ENCODE measurements around the gene CEMIP.

CEMIP gene

DNA sequence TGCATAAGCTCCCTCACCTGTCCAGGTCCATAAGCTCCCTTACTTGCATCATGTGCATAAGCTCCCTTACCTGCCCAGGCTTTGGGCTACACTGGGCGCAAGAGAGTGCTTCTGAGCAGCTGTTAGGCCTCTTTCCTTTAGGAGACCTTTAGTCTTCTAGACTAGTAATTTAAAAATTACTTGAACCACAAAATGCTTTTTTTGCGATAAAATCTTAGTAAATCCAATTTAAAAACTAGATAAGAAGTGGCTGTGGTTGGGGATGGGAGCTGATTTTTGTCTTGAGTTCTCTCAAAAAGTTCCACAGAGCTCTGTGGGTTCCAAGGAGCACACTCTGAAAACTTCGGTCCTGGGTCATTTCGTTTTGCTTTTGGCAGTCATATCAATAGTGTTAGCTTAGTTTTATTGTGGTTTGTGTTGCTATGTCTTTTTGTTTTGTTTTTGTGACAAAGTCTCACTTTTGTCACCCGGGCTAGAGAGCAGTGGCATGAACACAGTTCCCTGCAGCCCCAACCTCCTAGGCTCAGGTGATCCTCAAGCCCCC is 6.7 kb downstream of the CEMIP start:
- no peak for DNase-seq

DNA sequence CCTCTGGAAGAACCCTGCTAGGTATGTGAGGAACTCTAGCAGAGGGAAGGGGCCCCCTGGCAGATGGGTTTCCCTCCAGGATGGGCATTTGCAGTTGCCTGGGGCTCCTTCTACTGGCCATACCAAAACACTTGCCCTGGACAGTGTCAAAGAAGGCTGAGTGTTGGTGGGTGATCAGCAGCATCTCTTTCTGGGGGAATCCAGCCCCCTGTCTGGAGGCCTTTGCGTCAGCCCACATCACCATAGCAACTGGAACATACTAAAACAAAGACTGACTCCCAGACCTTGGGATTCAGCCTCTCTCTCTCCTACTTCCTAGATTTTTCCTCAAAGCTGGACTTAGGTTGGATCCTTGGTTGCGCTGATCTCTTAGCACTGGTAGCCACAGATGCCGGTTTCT is 8.1 kb downstream of the CEMIP start:
- DNase-seq = no peak

DNA sequence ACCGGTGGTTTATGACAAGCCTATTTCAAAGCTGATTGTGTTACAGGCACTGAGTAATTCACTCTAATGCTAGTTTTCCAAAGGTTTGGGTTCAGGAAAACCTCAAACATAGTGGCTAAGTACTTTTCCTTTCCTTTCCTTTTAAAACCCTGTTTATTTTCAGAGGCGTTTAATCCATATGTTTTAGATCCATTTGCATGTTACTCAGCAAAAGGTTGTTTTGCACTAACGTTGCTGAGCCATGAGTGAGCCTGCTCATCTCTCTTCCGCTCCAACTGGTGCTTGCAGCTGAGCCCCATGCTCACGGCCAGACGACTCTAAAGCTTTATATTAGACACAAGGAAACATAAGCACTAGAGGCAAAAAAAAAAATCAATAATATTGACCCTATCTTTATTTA is 9.4 kb downstream of the CEMIP start:
- no peak for DNase-seq

DNA sequence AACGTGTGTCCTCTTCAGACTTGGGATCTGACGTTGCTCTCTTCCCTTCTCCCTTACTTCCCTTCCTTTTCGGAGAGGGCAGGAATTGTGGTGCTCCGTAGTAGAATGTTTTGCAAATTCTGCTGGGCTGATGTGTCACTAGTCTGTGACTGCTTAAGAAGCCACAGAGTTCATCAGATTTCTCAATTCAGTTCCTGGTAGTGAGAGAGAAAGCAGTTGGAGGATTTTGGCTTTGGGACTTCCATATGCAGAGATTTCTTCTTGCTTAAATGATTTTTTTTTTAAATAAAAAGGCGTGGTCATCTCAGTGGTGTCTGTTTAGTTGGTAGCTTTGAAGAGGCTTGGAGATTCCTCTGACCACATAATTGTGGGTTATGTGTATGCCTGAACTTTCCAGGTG is 10.1 kb downstream of the CEMIP start:
- DNase-seq = no peak

DNA sequence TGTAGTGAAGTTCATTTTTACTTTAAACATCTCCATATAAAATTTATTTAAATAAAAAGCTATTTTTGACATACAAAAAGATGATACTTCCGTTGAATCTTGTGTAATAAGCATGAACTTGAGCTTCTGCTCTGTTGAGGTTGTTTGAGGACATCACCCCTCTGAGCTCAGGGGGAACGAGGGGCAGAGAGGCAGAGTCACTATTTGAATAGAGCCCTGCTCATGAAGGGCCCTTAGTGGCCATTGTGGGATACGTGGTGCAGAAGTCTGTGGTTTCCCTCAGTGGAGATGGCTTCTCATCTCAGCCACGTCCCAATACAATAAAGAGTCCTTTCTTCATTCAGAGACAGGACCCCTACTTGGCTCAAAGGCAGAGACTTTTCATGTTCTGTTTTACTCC is 10.6 kb downstream of the CEMIP start:
- DNase-seq = no peak

DNA sequence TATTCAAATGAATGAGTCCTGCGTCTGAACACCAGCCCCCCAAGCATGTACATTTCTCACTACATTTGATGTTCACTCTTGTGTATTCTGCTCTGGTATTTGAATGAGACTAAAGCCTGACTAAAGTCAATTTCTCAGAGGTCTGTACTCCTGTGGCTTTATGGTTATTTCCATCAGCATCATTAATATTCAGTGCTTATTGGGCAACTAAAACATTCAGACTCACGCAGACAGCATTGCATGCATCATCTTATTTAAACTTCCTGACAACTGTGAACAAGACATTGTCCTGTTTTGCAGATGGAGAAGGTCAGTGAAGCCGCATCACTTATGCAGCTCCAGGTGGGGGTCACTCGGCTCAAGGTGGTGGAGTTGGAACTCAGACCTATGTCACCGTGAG is 11.1 kb downstream of the CEMIP start:
- no peak for DNase-seq

DNA sequence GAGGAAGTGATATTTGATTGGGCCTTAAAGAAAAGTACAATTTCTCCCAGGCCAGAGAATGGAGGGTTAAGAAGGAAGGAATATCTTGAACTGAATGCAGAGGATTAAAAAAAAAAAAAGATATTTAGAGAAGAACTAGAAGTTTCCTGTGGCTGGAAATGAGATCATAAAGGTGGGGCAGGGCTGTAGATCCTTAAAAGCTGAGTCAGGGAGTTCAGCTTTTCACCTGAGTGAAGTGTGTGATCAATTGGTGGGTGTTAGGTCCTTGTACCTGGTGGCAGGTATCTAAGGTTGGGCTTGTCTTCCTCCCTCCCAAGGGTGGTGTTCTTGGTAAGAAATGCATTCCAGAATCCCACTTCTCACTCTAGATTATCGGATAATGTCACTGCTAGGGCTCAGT is 11.8 kb downstream of the CEMIP start:
- DNase-seq = no peak

DNA sequence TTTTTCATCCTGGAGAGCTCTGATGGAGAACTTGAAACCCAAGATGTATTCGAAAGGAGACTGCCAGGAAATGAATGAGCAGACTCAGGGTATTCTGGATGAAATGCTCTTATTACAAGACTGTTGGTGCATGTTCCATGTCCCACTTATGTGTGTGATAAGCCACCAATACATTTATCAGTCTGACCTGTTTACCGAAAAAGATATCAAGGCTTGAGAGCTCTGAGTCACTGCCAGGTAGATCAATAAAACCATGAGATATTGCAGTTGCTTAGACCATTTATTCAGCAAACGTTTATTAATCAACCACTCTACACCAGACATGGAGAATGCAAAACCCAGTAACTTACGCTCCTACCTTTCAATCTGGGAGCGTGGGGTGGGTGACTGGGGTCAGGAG is 17.2 kb downstream of the CEMIP start:
- no peak for DNase-seq

DNA sequence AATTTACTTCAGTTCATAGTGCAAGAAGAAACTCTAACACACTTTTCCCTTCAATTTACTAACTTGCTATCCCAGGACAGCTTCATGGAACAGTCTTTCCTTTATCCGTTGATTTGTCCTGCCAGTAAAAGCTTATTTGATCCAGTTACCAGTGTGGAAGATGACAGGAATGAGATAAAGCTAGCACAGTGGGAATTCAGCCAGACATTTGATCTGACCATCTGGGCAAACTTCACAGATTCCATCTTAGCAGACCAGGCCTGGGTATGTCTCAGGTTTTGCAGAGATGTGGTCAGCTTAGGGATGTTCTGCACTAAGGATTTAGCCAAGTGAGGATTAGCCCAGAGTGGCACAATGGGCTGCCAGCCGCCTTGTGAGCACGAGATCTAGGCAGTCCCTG is 19.7 kb downstream of the CEMIP start:
- no peak for DNase-seq

DNA sequence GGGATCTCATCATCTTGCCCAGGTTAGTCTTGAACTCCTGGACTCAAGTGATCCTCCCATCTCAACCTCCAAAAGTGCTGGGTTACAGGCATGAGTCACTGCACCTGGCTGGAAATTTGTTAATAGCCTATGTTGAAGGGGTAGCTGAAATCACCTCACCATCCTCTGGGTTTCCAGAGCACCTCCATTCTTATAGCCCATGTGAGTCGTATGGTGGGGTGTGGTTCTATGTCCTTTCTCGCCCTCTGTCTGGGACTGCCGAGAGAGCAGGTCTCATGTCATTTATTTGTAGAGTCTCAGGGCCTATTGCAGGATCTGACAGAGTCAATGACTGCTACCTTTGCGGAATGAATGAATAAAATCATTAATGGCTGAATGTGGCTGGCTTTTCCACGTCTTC is 20.9 kb downstream of the CEMIP start:
- DNase-seq = no peak

DNA sequence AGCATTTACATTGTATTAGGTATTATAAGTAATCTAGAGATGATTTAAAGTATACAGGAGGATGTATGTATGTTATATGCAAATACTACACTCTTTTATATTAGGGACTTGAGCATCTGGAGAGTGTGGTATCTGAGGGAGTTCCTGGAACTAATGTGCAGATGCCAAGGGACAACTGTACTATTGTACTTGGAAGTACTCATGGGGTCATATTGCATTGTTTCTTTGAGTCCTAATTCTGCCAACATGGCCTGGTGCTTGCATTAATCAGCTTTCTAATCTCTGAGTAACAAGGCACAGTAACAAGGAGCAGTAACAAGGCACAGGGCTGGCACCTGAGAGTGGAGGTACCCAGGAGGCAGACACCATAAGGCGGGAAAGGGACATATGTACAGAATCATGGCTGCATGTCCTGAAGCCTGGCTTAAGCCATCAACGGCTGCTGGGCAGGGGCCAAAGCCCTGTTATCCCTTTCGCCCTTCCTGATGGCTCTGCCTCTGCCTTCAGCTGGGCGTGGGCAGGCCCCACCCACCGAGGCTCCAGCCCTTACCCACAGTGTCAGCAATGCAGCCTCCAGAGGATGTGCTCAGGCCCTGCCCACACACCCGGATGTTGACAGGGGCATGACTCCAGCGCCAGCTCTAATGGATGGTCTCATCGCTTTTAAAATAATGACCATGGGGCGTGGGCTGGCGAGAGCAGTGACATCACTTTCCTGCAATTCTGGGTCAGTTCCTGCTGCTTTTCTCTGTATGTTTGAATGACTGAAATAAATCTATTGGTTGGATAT is 22.9 kb downstream of the CEMIP start:
- DNase-seq = no peak

DNA sequence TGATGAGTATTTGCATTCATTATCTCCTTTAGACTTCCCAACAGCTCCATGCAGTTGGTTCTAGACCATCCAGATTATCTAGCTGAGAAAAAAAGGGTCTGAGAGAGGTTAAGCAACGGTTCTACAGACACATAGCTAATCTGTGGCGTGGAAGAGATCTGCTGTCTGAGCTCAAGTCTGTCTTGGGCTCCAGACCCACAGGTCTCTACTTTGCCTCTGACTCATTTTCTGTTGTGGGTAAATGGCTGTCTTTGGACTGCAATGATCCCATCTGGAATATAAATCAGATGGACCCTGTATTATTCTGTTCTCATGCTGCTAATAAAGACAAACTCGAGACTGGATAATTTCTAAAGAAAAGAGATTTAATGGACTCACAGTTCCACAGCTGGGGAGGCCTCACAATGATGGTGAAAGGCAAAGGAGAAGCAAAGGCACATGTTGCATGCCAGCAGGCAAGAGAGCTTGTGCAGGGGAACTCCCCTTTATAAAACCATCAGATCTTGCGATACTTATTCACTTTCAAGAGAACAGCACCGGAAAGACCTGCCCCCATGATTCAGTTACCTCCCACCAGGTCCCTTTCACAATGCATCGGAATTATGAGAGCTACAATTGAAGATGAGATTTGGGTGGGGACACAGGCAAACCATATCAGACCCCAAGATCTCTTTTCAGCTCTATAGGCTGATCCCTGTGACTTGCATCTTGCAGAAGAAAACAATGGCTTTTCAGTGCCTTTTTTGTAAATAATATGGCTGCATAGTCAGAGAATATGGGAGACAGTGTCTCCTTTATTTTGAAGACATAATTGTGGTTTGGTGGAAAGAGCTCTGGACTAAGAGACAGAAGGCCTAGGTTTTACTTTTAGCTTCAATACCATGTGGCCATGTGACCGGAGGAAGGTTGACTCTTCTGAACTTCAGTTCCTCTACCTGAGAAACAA is 24.7 kb downstream of the CEMIP start:
- DNase-seq = no peak

DNA sequence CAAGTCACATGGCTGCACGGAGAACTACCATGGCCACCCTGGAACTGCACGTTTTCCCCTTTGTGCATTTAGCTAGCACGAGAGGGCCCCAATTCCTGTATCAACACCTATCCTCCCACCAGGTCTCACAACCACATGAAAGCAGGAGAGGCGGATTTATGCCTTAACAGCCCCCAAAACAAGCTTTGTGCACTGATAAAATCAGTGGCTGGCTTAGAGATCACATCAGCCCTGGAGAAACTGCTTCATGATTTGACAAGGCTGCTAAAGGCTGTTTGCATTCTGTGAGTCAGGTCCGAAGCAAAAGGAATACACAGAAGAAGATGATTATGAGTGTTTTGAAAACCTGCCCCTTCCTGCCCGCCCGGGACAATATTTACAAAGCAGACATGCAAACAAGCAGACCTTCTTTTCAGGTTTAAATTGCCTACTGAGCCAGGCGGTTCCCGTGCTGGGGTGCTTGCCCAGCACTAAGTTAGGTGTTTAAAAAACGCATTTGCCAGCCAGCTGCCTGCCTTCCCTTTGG is 25.9 kb downstream of the CEMIP start:
- no peak for DNase-seq

DNA sequence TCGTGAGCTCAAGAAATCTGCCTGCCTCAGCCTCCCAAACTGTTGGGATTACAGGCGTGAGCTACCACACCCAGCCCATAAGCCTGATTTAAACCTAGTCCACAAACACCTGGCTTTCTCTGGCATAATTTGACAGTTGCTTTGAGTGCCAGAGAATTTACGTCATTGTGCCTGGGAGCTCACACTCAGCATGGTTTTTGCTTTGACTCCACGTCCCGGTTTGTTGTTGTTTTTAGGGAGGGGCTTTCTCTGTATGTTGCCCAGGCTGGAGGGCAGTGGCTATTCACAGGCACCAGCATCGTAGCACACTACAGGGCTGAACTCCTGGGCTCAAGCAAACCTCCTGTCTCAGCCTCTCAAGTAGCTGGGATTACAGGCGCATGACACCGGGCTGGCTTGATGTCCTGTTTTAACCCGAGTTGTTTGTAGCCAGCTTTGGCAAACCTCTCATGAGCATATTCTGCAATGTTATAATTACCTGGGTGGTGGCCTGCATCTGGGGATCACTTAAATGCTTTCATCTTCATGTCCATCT is 32.7 kb downstream of the CEMIP start:
- no peak for DNase-seq

DNA sequence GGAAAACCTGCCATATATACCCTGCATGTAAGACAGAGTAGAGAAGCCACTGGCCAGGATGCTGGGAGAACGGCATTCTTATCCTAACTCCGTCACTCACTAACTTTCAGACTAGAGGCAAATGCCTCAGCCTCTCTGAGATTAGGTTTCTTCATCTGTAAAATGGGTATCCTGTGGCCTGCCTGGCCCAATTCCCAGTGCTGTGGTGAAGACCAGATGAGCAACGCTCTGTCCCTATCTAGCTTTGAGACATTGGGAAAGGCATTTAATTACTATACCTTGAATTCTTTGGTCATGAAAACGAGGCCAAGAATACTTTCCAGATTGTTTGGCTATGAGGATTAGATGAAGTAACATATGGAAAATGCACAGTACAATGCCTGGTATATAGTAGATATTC is 35.9 kb downstream of the CEMIP start:
- no peak for DNase-seq

DNA sequence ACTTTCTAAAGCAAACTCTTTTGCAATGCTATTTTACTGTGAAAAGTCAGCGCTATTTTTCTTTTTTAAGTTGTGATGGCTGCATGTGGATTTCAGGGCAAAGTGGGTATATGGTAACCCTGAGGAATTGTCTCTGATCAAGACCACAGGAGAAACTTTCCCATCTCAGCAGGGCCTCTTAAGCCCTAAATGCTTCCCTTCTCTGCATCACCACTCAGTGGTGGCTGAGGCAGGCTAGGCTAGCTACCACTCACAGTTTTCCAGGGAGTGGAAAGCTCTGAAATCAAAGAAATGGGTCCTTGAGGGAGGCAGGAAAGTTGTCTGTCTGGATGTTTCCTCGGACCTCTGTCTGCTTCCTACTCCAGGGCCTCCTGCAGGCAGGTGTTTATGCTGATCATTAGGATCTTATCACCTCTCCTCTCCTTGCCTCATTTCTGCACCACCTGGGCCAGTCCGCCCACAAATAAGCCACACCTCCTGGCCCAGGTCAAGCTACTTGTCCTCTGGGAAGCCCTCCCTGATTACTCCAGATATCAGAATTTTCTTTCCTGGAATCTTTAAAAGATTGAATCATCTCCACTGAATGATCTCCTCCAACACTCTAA is 37.0 kb downstream of the CEMIP start:
- DNase-seq = no peak

DNA sequence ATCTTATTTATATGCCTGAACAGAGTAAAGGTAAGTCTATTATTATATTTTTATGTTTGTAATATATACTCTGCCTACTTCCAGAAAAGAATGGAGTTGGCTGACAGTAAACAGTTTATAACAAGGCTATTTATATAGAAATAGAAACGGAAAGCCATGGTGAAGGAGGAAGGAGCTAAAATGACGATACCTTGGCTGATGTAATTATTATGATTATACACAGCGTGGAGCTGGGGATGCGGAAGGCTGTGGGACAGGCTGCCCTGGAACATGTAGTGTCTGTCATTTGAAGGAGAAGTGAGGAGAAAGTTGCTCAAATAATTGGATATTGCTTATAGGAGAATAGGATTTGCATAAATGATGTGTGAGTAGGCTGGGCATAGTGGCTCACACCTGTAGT is 37.8 kb downstream of the CEMIP start:
- no peak for DNase-seq

DNA sequence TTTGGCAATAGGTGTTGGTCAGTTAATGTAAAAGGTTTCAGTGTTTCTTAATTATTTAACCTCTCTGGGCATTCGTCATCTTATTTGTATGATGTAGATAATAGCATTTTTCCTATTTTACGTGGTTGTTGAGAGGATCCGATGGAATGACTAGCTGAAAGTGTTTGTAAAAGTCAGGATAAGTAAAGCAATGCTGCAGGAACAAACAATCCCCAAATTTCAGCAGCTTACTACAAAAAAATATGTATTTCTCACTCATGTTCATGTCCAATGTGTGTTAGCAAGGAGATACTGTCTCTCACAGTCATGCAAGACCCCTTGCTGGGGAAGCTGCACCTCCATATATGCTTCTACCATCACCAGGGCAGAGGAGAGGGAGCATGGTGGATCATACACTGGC is 38.7 kb downstream of the CEMIP start:
- no peak for DNase-seq

DNA sequence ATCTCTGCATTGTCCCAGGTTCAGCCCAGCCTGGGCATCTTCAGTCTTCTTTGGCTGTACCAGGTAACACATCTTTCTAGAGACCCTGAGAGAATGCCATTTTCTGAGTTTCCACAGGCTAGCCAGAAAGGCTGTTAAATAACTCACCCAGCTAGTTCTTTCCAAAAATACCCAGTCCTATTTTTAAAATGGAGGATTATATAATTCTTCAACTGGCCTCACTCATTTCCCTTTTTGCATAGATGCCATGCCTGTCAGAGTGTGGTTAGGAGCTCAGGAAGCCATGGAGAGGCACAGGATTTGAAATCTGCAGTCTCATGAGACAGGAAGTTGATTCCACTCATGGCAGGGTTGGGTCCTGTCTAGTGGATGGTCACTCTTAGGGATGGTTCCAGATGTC is 39.8 kb downstream of the CEMIP start:
- DNase-seq = no peak

DNA sequence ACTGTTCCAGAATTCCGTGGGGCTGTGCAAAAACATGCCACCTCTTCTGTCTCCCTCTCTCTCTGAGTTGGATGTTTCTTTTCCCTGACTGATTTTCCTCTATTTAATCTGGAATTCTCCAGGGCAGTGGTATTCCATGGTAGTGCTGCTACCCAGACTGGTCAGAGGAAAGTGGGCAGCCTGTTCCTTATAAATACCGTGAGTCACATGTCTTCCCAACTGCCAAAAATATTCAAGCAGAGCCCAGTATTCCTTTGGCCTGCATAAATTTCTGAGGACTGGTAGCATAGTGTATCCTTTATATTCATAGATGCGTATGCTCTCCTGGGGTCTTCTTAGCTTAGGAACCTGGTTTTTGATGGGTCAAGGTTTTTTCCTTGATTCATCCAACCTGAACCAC is 40.9 kb downstream of the CEMIP start:
- no peak for DNase-seq

DNA sequence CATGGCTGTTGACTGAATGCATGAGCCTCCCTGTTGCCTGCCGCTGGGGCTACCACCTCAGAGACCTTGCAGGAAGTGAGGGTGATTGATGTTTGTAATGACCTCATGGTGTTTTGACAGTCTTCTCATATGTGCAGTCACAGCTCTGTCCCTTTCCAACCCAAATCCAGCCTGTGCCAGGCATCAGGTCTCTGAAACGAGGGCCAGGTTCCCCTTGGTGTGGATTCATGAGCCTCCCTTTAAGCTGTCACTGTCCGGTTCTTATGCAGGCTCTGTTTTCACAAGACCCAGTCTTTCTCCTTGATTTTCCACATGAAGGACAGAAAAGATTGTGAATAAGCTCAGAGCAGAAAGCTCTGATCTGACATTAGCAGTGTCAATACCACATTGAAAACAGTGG is 43.1 kb downstream of the CEMIP start:
- no peak for DNase-seq

DNA sequence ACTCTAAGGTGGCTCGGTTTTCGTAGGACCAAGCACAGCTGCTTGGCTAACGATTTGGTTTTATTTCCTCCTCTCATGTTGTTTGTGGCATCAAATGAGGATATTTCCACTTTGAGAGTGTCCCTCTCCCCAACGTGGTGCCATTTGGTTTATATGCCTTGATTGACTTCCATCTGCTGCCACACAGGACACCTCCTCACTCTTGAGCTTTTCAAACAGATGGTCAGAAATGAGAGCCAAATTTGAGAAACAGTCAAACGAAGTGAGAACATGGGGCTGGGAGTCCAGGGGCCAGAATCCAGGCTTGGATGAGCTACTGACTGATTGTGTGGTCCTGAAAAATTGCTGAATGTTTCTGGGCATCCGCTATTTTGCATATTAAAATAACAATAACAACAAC is 43.5 kb downstream of the CEMIP start:
- DNase-seq = no peak

DNA sequence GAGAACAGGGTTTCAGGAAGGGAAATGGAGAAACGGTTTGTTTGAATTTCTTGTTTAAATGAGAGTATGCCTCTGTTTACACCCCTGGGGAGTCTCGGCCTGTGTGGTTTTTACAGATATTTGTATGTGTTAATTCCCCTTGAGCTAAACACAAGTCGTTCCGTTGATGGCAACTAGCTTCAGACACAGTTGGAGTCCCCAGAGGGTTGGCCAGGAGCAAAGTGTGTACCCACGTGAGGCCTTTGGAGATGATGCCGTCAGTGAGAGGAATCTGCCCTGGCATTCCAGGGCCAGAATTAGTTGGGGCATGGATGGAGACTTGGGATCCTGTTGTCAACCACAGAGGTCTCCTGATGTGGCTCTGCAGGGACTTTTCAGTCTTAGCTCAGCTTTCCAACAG is 44.0 kb downstream of the CEMIP start:
- DNase-seq = no peak

Measured in activated CD4-positive, alpha-beta T cell treated with anti-CD3 and anti-CD28 coated beads, Interleukin-2, amount 50 U/mL, for 1 hour (primary cell).